HG03064 (cell line): ENCODE results near the gene MTOR.
A peak's percentile ranks its signal among the peaks of the same experiment; 100 is the strongest.
"Not testable (repeated sequence)": the region's sequence is repeated elsewhere in the genome, so short reads cannot be mapped to it uniquely, and the experiment has no call there.

Experiments
- ATAC-seq: cut with Tn5 transposase; IDR thresholded peaks from one replicate; pipeline ENCODE4 v1.9.1; 2021; ENCODE audit warnings: low read depth; ENCODE audit not compliant: unreplicated experiment

Gene MTOR

DNA sequence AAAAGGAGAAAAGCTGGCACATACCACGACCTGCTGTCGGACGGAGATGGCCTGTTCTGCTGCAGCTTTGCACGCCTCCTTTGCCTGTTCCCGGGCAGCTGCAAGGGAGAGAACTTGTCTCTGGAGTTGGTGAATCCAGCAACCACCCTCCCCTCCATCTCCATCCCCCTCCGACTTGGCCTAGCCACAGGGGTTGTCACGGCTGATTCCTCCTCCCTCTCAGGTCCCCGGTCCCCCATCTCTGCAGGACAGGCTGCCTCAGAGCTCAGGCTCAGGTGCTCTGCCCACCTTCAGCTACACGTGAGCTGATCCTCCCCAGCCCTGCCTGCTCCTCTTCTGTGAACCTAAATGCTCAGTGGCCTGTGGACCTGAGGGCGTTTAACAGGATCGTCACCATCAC is 191.5 kb downstream of the MTOR start:
- no peak for ATAC-seq

DNA sequence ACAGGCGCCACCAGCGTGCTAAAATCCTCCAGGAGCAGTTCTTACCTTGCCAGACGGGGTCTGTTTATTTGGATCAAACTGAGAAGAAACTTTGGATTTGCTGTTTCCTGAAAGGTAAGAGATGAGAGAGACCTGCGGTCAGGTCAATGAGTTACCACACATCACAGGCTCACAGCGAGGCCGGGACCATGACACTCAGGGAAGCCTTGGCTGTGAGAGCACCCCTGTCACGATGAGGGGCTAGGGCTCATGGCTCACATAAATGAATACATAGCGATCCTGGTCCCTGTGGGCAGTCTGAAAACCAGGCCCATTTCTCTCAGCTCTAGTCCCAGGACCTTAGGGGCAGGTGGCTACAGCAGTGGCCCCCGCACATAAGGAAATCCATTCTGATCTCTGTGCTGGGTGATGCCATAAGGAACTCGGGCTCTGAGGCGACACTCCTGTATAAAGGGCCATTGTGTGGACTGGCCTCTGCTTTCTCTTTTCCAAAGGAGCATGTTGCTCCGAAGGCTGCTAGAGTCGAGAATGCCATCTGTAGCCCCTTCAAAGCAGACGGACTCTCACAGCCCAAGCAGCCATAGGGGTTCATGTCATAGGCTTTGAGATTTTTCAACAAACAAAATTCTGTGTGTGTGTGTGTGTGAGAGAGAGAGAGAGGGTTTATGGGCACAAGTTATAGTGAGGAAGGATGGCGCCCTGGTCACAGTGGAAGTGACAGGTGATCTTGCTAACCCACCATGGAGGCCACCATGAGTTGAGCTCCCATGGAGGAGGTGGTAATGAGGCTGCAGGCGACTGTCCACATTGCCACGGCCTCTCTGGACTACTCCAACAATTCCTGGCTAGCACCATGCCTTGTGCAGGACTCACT is 193.5 kb downstream of the MTOR start:
- no peak for ATAC-seq

- no peak for ATAC-seq
Measured at GRCh38 chr1:11067716-11068599, 194.4 kb downstream of the MTOR start.

- ATAC-seq = no peak
Measured at GRCh38 chr1:11065796-11066195, 196.6 kb downstream of the MTOR start.

DNA sequence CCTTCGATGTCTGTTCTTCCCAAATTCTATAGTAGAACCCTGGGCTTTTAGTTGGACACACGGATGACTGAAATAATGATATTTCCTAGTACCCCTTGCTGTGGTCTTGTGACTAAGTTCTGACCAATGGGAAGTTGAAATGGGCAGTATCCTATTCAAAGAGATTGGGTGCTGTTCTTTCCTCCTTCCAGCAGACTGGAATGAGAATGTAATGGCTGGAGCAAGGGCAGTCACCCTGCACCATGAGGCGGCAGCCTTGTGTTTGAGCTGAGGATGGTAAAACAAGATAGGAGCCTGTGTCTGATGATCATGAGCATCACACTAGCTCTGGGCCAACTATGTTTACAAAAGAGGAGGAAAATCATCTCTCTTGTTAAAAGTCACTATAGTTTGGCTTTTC is 197.4 kb downstream of the MTOR start:
- ATAC-seq = no peak

DNA sequence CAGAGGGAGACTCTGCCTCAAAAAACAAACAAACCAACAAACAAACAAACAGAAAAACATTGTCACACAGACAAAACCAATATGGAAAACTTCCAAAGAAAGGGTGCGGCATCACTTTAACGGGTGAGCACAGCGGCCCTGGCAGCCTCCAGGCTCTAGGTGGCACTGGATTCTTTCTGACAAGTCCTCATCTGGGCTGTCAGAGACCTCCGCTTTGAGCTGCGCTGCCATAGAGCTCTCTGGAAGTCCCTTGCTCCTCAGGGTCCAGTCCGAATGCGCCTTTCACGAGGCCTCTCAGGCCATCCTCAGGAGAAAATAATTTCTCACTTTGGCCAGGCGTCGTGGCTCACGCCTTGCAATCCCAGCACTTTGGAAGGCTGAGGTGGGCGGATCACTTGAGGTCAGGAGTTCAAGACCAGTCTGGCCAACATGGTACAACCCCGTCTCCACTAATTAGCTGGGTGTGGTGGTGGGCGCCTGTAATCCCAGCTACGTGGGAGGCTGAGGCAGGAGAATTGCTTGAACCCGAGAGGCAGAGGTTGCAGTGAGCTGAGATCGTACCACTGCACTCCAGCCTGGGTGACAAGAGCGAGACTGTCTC is 198.3 kb downstream of the MTOR start:
- not testable (repeated sequence) for ATAC-seq

GRCh38 chr1:11062965-11063401 is 199.4 kb downstream of the MTOR start:
- ATAC-seq = no peak

- no peak for ATAC-seq
Measured at GRCh38 chr1:11061652-11062365, 200.5 kb downstream of the MTOR start.

GRCh38 chr1:11059968-11060830 is 202.2 kb downstream of the MTOR start, which contains the start of gene SRM:
TSS of gene SRM (minus strand) at chr1:11060018. CDS start at chr1:11059943, 75 bp downstream.
- ATAC-seq = peak; percentile 73

GRCh38 chr1:11059155-11059967 is 203.0 kb downstream of the MTOR start:
- ATAC-seq = peak; percentile 21

- ATAC-seq = no peak
Measured at GRCh38 chr1:11058595-11059154, 203.7 kb downstream of the MTOR start.

- no peak for ATAC-seq
Measured at GRCh38 chr1:11058026-11058425, 204.3 kb downstream of the MTOR start.

DNA sequence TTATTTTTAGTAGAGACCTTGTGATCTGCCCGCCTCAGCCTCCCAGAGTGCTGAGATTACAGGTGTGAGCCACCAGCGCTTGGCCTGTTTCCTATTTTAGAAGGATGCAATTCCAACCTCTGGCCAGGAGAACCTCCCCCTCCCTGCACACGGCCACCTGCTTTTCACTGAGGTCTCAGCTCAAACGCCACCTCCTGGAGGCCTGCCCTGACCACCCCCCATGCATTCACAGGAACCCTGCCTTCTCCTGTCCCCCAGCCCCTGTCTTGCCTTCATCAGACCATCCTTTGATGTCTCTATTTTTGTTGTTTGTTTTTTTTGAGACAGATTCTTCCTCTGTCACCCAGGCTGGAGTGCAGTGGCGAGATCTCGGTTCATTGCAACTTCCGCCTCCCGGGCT is 204.9 kb downstream of the MTOR start:
- ATAC-seq = no peak
